GM19324 (cell line): ENCODE results near the gene TNS1.

ENCODE experiments used
- ATAC-seq: cut with Tn5 transposase; IDR thresholded peaks from one replicate; pipeline ENCODE4 v1.9.1; 2021; ENCODE audit warnings: mild to moderate bottlenecking, moderate library complexity; ENCODE audit not compliant: unreplicated experiment, low FRiP score

The TNS1 gene

GRCh38 chr2:217839750-217840107 lies 163.1 kb downstream of the TNS1 start:
- no peak for ATAC-seq

DNA sequence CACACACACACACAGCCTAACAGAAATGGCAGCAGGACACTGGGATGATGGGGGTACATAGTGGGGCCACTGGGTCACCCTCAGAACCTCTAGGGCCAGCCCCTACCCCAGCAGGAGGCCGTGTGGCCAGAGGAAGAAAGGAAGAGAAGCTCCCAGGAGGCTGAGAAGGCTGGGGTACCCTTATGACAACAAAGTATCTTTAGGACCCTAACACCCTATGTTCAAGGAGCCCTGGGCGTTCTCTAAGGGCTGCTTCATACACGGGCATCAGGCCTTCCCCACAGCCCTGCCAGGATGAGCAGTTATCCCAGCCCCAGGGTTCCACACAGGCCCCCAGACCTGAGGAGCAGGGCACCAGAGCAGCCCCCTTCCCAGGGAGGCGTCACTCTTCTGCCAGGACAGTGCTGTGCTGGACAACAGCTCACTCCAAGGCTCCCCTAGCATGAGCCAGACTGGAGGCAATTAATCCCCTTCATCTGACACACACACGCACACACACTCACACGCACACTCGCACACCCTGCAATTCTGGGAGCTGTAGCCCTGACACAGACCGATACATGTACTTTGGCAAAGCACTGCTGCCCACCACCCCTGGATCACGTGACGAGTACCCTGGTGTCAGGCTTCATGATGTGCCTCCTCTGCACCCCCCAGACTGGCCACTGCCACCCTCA lies 163.6 kb downstream of the TNS1 start:
- ATAC-seq = no peak

DNA sequence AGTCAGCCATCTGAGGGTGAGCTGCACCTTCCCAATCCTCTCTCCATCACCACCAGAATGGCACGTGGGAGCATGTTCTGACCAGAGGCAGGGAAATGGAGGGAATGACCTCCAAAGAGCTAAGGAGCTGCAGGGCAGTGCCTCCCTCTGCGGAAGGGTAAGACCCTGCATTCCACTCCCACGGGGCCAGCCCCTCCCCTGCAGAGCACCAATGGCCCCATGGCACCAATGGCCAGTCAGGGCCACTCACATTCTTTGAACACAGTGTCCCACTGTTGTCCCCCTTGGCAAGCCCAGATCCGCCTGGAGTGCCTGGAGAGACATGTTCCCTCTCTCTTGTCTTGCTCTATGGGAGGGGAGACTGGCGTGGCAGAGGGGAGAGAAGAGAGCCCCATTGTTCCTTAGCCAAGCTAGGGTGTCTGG lies 164.4 kb downstream of the TNS1 start:
- no peak for ATAC-seq

DNA sequence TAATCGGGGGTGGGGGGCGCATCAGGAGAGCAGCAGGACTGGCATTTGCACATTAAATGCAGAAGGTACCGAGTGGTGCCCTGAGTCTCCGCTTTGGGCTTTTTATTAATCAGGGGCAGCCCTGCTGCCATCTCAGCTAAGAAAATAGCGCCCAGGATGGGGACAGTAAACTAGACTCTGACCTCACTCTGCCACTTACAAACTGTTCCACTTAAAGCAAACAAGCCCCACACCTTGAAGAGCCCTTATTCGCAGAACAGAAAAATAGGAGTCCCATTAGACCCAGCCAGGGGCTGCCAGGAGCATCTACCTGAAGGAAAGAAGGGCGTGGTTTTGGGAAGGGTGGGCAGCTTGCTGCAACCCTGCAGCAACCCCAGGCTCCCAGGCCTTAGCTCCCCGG lies 165.3 kb downstream of the TNS1 start:
- ATAC-seq = no peak

GRCh38 chr2:217836901-217837491 lies 165.8 kb downstream of the TNS1 start:
- no peak for ATAC-seq

GRCh38 chr2:217835931-217836891 lies 166.6 kb downstream of the TNS1 start:
- ATAC-seq = no peak

DNA sequence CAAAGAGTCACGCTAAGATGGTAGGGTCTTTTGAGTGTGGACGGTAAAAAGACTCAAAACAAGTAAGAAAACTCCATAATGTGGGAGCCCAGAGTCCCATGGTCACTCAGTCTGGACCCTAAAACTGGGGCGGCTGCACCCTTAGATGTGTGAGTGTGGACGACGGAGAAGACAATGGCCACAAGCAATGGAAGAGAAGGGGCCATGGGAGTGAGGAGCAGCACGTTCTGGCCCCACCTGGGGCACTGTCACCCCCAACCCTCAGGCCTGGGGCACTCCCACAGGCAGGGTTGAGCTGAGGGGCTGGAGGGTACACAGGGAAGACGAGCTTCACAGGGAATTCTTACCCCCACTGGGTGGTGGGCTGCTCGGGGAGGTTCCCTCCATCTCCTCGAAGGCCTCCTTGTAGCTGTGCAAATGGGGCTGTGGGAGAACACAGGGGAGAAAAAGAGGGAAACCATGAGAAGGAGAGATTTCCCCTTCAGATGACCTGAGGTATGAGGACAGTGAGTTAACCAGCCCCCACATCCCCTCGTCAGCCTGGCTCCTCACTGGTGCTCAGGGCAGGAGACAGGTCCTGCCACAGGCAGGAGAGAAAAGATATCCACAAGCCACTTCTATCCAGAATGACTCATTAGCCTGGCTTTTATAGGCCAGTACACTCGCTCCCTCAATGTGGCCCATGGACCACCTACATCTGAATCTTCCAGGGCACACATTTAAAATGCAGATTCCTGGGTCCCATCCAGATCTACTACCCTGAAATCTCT lies 167.9 kb downstream of the TNS1 start:
- no peak for ATAC-seq

DNA sequence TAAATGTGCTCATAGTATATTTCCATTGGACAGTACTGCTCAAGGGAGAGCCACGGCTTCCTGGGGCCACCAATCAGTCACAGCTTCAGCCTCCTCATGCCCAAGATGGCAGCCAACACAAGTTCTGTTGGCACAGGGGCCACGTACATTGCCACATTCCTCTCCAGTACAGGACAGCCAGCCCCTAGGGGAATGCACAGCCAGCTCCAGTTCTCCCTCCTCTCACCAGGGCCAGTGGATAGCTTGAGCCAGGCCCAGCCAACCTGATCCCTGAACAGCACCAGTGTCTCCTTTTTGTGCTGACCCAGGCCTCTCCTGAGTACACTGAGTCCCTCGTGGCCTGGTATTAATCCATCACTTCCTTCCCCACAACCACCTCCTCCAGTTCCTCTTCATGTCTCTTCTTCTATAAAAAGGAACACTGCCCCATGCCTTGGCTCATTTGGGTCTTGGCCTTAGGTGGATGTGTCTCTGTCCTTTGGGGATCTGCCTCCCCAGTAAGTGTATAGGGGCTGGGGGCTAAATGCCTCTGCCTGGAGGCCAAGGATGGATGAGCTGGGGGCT lies 168.7 kb downstream of the TNS1 start:
- ATAC-seq = no peak

GRCh38 chr2:217833439-217833838 lies 169.4 kb downstream of the TNS1 start:
- ATAC-seq = no peak

DNA sequence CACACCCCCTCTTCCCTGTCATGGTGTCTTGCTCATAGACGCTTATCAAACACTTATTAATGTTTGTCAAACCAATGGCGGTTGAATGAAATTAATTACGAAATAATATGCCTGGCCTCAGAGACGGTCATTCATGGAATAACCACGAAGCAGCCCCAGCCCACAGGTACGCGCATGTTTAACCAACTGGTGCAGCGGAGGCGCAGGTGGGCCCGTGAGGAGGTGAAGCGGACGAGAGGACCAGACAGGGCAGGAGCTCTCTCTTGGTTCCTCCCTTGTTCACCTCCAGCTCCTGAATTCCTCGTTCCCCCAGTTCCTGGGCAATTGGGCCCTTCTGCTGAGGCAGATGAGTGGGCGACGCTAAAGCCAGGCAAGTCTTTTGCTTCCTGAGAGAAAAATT lies 169.8 kb downstream of the TNS1 start:
- ATAC-seq = no peak

DNA sequence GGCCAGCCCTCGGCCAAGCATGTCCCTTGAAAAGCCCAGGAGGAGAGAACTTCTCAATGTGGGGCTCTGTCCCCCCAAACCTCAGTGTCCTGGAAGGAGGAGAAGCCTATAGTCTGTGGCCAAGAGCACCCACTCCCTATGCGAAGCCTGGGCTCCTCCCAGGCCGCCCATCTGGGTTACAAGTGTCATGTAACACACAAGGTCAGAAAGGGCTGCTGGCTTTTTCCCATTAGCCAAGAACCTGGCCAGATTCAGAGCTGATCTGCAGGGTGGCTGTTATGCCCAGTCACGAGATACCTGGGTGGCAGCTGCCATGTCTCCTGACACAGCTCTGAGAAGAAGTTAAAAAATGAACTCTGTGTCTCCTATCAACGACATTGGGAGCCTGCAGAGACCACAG lies 170.7 kb downstream of the TNS1 start:
- ATAC-seq = no peak

- ATAC-seq = no peak
Measured at GRCh38 chr2:217831306-217831705, 171.5 kb downstream of the TNS1 start.

- no peak for ATAC-seq
Measured at GRCh38 chr2:217830807-217831206, 172.0 kb downstream of the TNS1 start.

GRCh38 chr2:217830061-217830460 lies 172.7 kb downstream of the TNS1 start:
- no peak for ATAC-seq

GRCh38 chr2:217829420-217829819 lies 173.4 kb downstream of the TNS1 start:
- no peak for ATAC-seq

DNA sequence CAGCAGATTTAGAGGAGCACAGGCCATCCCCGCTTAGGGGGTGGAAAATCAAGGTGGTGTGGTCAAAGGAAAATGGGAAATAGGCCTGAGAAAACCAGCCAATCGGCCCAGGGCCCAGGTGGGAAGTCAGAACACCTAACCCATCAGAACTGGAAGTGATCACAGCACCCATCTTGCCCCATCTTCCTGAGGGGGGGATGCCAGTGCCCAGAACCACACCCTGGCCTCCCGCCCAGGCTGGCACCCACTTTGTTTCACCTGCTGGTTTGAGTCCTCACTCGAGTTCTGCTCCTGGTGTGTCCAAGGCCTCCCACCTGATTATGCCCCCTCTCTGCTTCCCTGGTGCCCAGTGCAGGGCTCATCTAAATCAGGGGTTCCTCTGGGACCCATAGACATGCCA lies 174.5 kb downstream of the TNS1 start:
- ATAC-seq = no peak

GRCh38 chr2:217827430-217828201 lies 175.2 kb downstream of the TNS1 start:
- ATAC-seq = no peak

DNA sequence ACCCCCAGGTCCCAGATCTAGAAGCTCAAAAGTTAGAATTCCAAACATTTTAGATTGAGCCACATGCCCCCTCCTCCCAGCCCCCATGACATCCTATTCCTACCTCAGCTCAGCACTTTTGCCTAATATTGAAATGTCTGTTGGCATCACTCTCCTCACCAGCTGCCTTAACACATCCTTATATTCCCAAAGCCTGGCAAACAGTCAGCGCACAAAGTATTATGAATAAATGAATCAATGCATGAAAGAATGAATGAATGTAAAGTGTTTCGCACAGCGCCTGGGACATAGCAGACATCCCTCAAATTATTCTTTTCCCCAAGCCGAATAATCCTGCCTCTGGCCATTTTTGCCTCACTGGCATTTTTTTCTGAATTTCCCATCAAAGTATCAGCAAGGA lies 175.8 kb downstream of the TNS1 start:
- ATAC-seq = no peak

DNA sequence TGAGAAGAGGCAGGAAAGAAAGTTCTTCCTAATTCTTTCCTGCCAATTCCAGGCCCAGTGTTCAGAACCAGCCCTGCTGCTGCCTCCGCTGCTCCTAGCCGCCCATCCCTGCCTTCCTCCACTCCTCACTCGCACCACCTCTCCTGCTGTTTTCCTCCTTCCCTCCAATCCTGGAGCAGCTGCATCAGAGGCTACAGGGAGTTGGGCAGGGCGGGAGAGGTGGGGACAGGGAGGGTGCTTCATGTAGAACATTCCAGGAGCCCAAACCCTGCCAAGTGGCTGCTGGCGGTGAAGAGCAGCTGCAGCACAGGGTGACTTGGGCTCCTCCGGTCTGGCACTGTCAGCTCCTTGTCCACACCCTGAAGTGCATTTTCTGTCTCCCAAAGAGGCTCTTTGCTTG lies 176.3 kb downstream of the TNS1 start:
- no peak for ATAC-seq
